Fibroblast of skin of abdomen (primary cell): ENCODE data around the gene LHPP.

Experiments used
- DNase-seq: peaks from one replicate; pipeline ENCODE4 v3.0.0-alpha.2; 2013

Gene LHPP

GRCh38 chr10:124559372-124560132 lies 97.9 kb downstream of the LHPP start:
- DNase-seq: no peak

GRCh38 chr10:124560377-124561105 lies 98.9 kb downstream of the LHPP start:
- DNase-seq: peak; percentile 24

GRCh38 chr10:124561206-124561605 lies 99.6 kb downstream of the LHPP start:
- no peak for DNase-seq

GRCh38 chr10:124562425-124563060 lies 100.9 kb downstream of the LHPP start:
- no peak for DNase-seq

GRCh38 chr10:124563320-124564040 lies 101.9 kb downstream of the LHPP start:
- no peak for DNase-seq

- no peak for DNase-seq
These were observed 103.3 kb downstream of the LHPP start for GRCh38 chr10:124564881-124565280.

- DNase-seq: no peak
These were observed 104.1 kb downstream of the LHPP start for GRCh38 chr10:124565565-124566221.

- DNase-seq: no peak
These were observed 104.7 kb downstream of the LHPP start for GRCh38 chr10:124566222-124566888.

- DNase-seq: no peak
These were observed 105.6 kb downstream of the LHPP start for GRCh38 chr10:124566981-124567835.

- DNase-seq: no peak
These were observed 106.7 kb downstream of the LHPP start for GRCh38 chr10:124568339-124568738.

GRCh38 chr10:124568848-124569622 lies 107.4 kb downstream of the LHPP start:
- no peak for DNase-seq

GRCh38 chr10:124569623-124570470 lies 108.2 kb downstream of the LHPP start:
- DNase-seq: no peak

GRCh38 chr10:124570646-124571045 lies 109.0 kb downstream of the LHPP start:
- no peak for DNase-seq

GRCh38 chr10:124572751-124573150 lies 111.1 kb downstream of the LHPP start:
- no peak for DNase-seq

GRCh38 chr10:124573726-124574455 lies 112.3 kb downstream of the LHPP start:
- no peak for DNase-seq

- DNase-seq: no peak
These were observed 112.9 kb downstream of the LHPP start for GRCh38 chr10:124574456-124575070.

- no peak for DNase-seq
These were observed 113.7 kb downstream of the LHPP start for GRCh38 chr10:124575107-124576035.
